GM19239 (cell line): ENCODE results near the gene CCNE1.
"Not testable (repeated sequence)": the region's sequence is repeated elsewhere in the genome, so short reads cannot be mapped to it uniquely, and the experiment has no call there.

ENCODE experiments used
- DNase-seq: peaks from one replicate; pipeline ENCODE4 v3.0.0; 2011; ENCODE audit warnings: low spot score; ENCODE audit not compliant: insufficient read length
- FAIRE-seq: peaks from 2 replicates; lab custom pipeline; 2011; peaks lifted over from hg19 to GRCh38; lab: Jason Lieb, UNC

The CCNE1 gene

GRCh38 chr19:29812080-29812880 is 489 bp downstream of the CCNE1 start:
- FAIRE-seq (no peak), DNase-seq (no peak)

GRCh38 chr19:29812881-29813275 is 1.1 kb downstream of the CCNE1 start:
- DNase-seq (no peak), FAIRE-seq (no peak)

GRCh38 chr19:29813642-29814041 is 1.9 kb downstream of the CCNE1 start:
- FAIRE-seq (no peak), DNase-seq (no peak)

- DNase-seq (peak; percentile 60), FAIRE-seq (peak; percentile 79)
Observed at GRCh38 chr19:29815231-29815630, 3.4 kb downstream of the CCNE1 start.

- FAIRE-seq = no peak
Observed at GRCh38 chr19:29817316-29817715, 5.5 kb downstream of the CCNE1 start.

GRCh38 chr19:29819300-29819699 is 7.5 kb downstream of the CCNE1 start:
- FAIRE-seq (no peak), DNase-seq (no peak)

More at GRCh38 chr19:29817316-29817715, 5.5 kb downstream of the CCNE1 start:
- no peak for DNase-seq

- DNase-seq = no peak
- no peak for FAIRE-seq
Observed at GRCh38 chr19:29819986-29820385, 8.2 kb downstream of the CCNE1 start.

GRCh38 chr19:29823581-29824330 is 12.0 kb downstream of the CCNE1 start:
- DNase-seq (no peak), FAIRE-seq (no peak)

GRCh38 chr19:29825263-29825662 is 13.5 kb downstream of the CCNE1 start:
- FAIRE-seq, DNase-seq: not testable (repeated sequence)

GRCh38 chr19:29831041-29831548 is 19.3 kb downstream of the CCNE1 start:
- no peak for FAIRE-seq

GRCh38 chr19:29831686-29832085 is 19.9 kb downstream of the CCNE1 start:
- no peak for FAIRE-seq
- DNase-seq = no peak

More at GRCh38 chr19:29831041-29831548, 19.3 kb downstream of the CCNE1 start:
- no peak for DNase-seq

GRCh38 chr19:29832801-29833200 is 21.0 kb downstream of the CCNE1 start:
- no peak for DNase-seq
- no peak for FAIRE-seq

GRCh38 chr19:29833614-29834261 is 21.9 kb downstream of the CCNE1 start:
- FAIRE-seq (no peak), DNase-seq (no peak)

- DNase-seq = no peak
- FAIRE-seq = peak; percentile 23
Observed at GRCh38 chr19:29834991-29835846, 23.4 kb downstream of the CCNE1 start.

GRCh38 chr19:29836409-29836825 is 24.6 kb downstream of the CCNE1 start:
- DNase-seq (peak; percentile 43), FAIRE-seq (no peak)

- DNase-seq = peak; percentile 61
- peak; percentile 99 for FAIRE-seq
Observed at GRCh38 chr19:29837448-29837981, 25.7 kb downstream of the CCNE1 start.

GRCh38 chr19:29837996-29838395 is 26.2 kb downstream of the CCNE1 start:
- FAIRE-seq (no peak), DNase-seq (no peak)

GRCh38 chr19:29840066-29840950 is 28.5 kb downstream of the CCNE1 start:
- DNase-seq = no peak
- no peak for FAIRE-seq

GRCh38 chr19:29841209-29841558 is 29.4 kb downstream of the CCNE1 start:
- no peak for DNase-seq
- FAIRE-seq = no peak
